ENCODE measurements around the gene TMEFF1. TPM values are rescaled to one million over a fixed set of nuclear protein-coding genes. Genes with fewer than 3 reads are reported as not detected.

TMEFF1 gene
- total RNA-seq, 1 experiment from 2014 or later: 65.5 TPM

- H3K4me1 Mint-ChIP-seq: no peaks in the 10 kb centered on the region
- Histone ChIP-seq H2BK120ac (ENCODE audit: low read depth, low read length, poor library complexity, severe bottlenecking) (no peak overlapping the region), H3K4me1 (ENCODE audit: insufficient read depth, low read length) (no peaks in the 10 kb centered on the region), H2BK12ac (ENCODE audit: insufficient read length, low read depth, low read length) (no peak overlapping the region), H2BK15ac (ENCODE audit: low read depth, low read length) (no peak overlapping the region), H3K4me2 (ENCODE audit: insufficient read depth, insufficient read length, low read length) (no peak overlapping the region), H2BK20ac (ENCODE audit: low read depth, low read length, poor library complexity, severe bottlenecking) (no peak overlapping the region), H3T11ph (ENCODE audit: low read length) (no peak overlapping the region), H4K91ac (ENCODE audit: insufficient read length, low read depth, low read length) (no peak overlapping the region), H3K56ac (ENCODE audit: insufficient read length, low read depth, low read length) (no peak overlapping the region), H3K4ac (ENCODE audit: low read depth, low read length) (no peak overlapping the region), H2BK5ac (ENCODE audit: insufficient read length, low read length) (no peak overlapping the region), H3K23ac (ENCODE audit: insufficient read length, low read depth, low read length) (no peak overlapping the region), H3K18ac (ENCODE audit: insufficient read length, low read depth, low read length) (no peak overlapping the region), H3K27ac (ENCODE audit: insufficient read length, low read depth, low read length) (no peak overlapping the region), H2AFZ (ENCODE audit: low read length) (no peak overlapping the region), H3K23me2 (ENCODE audit: insufficient read length, low read depth, low read length, poor library complexity, severe bottlenecking) (peaks cover 2% of the 10 kb centered on the region), H3K9ac (ENCODE audit: extremely low read depth, insufficient read length, low read length) (no peak overlapping the region), H3K14ac (ENCODE audit: insufficient read depth, low read length) (no peak overlapping the region), H3K9me3 (ENCODE audit: control insufficient read depth, low read depth, low read length) (peaks cover 10% of the 10 kb centered on the region), H4K5ac (ENCODE audit: insufficient read length, low read depth, low read length) (no peak overlapping the region), H4K20me1 (ENCODE audit: control insufficient read depth, insufficient read depth, insufficient read length) (no peaks in the 10 kb centered on the region), H4K8ac (replicated peaks; ENCODE audit: insufficient read length, low read depth, low read length) (no peak overlapping the region), H3K27me3 (ENCODE audit: insufficient read depth, low read length) (no peaks in the 10 kb centered on the region), H3K79me2 (ENCODE audit: insufficient read depth, low read length) (no peaks in the 10 kb centered on the region), H2AK5ac (ENCODE audit: insufficient read length, low read length) (no peak overlapping the region), H3K79me1 (ENCODE audit: insufficient read depth, low read depth, low read length, poor library complexity, severe bottlenecking) (peaks cover 3% of the 10 kb centered on the region)
- peaks cover 79 to 94% (median 79%) of the 10 kb centered on the region in 3 experiments for H3K36me3 Mint-ChIP-seq (ENCODE audit: insufficient read depth in 1 of 3, low read depth in 3 of 3)
- no peak for DNase-seq
- no CpG with 5 or more reads among the region's 12 CpGs for WGBS (ENCODE audit: extremely low coverage, insufficient read length, low lambda C conversion rate)
- no peak overlapping the region for H3K4me3 Mint-ChIP-seq
- H3K27ac Mint-ChIP-seq: no peak overlapping the region
- TF ChIP-seq CTCF (conservative IDR thresholded peaks at IDR 0.05): no peak
- peaks cover 27% of the 10 kb centered on the region in 2 experiments for H3K9me3 Mint-ChIP-seq
- peaks cover 2% of the 10 kb centered on the region; the same call in 1 of the 2 replicates for H3K27me3 Mint-ChIP-seq (ENCODE audit: low read depth)
Measured at GRCh38 chr9:100540327-100540726, 67.4 kb downstream of the TMEFF1 start.
